ENCODE results near the gene SH3PXD2B.

Gene SH3PXD2B

DNA sequence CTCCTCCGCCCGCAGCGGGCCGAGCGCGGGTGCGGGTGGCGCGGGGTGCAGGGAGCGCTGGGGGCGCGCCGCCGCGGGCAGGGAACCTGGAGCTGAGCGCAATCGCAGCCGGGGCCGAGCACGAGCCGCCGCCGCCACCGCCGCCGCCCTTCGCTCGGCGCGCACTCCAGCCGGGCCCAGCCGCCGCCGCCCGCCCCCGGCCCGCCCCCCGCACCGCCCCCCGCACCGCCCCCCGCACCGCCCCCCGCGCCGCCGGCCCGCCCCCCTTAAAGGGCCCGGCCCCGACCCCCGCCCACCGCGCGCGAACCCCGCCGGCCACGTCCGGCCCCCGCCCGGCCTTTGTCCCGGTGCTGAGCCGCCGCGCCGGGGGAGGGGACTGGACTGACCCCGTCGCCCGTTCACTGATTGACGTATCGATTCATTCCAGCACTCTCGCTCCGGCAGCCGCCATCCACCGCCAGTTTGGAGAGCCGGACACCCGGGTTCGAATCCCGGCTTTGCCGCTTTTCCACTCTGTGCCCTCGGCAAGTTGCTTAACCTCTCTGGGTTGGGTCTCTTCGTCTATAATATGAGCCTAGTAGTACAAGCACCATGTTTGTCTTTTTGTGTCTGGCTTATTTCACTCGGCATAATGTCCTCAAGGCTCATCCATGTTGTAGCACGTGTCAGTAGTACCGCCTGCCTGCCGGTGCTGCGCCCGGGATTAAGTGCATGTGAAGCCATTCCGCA is at the start of gene SH3PXD2B:
TSS of gene SH3PXD2B (minus strand) at position 168 of the 729 bp plus-strand sequence. CDS start 173 bp downstream, outside the sequence.
- peak; percentile 41 for DNase-seq

GRCh38 chr5:172502969-172503368 is 48.6 kb upstream of the SH3PXD2B start:
- peak; percentile 24 for DNase-seq

DNA sequence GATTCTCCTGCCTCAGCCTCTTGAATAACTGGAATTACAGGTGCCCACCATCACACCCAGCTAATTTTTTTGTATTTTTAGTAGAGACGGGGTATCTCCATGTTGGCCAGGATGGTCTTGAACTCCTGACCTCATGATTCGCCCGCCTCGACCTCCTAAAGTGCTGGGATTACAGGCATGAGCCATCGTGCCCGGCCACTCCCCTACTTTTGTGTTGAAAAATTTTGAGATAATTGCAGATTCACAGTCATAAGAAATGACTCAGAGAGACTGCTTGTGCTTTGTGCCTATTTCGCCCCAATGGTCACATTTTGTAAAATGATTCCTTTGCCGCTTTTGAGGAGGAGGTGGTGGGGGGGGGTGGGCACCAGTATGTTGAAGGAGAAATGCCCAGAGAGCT is 48.1 kb upstream of the SH3PXD2B start:
- DNase-seq = no peak

DNA sequence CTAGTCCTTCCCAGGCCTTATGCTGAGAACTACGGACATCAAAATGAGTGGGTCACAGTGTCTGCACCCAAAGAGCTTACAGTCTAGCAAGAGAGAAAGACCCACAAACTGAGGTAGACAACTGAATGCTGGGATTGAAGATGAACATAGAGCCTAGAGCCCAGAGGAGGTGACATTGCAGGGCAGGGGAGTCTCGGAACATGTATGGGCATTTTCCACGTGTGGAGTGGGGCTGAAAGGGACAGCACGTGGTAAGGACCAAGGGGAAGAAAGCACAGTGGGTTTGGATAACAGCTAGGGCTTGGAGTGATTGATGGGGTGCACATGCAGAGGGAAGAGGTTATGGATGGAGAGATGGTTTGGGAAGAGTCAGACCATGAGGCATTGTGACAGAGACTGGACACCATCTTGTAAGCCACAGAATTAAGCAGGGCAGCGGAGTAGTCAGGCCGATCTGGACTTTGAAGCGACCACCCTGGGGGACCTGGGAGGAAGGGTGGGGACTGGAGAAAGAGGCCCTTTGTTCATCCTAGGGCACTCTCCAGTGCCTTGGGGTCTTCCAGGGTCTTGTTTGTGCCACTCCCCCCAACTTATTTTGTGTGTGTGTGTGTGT is 47.5 kb upstream of the SH3PXD2B start:
- DNase-seq = no peak

DNA sequence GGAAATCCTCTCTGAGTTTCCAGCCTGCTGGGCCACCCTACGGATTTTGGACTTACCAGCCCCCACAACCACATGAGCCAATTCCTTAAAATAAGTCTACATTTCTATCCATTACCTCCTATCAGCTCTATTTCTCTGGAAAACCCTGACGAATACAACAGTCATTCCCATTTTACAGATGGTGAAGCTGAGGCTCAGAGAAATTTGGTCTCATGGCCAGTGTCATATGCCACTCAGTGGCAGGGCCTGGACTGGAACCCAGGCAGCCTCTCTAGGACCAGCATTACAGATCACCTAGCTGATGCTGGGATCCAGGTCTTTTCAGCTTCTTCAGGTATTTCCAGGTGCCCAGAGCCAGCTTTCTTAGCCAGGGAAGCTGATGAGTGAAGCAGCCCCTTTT is 45.0 kb upstream of the SH3PXD2B start:
- DNase-seq = no peak

DNA sequence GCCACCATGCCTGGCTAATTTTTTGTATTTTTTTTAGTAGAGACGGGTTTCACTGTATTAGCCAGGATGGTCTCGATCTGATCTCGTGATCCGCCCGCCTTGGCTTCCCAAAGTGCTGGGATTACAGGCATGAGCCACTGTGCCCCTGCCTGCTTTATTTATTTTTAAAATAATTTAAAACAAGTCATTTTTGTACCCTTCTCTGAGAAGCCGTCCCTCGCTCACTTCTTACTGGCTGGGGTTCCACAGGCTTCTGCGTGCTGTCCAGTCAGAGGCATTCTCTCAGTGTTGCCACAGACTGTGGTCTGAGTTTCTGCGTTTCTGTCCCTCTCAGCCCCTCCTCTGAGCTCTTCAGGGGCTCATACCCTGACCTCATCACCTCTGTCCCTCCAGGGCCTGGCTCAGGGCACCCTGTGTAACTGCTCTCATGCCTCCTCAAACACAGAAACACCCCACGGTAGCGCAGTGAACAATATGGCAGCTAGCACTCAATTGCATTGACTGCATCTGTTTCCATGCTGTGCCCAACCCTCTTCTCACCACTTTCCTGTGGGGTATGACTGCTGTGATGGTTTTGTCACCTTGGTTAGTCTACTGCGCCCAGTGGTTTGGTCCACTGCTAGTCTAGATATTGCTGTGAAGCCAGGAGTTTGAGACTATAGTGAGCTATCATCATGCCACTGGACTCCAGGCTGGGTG is 44.3 kb upstream of the SH3PXD2B start:
- DNase-seq = no peak

DNA sequence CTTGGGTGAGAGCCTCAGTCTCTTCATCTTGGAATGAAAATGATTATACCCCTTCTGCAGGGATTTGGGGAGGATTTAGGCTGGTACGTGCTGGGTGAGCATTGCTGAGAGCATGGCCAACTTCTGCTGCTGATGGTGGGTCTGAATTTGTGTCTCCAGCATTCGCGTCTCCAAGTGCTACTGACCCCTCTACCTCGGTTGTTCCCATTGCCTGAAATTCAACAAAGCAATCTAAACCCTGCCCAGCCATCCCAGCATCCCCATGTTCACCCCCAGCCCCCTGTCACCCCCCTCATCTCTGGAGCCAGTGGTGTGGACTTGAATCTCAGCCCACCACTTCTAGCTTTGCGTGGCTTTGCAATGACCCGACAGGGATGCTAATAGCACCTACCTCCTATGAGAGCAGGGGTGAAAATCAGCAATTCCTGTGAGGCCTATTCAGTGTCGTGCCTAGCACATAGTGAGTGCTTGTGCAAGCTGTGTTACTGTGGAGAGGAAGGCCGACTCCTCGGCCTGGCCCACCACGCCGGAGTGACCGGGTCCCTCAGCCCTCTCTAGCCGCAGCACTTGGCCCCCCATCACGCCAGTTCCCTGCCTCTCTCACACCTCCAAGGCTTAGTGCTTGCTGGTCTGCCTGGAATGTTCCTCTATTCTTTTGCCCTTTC is 43.4 kb upstream of the SH3PXD2B start:
- no peak for DNase-seq

- no peak for DNase-seq
Measured at GRCh38 chr5:172496671-172497371, 42.5 kb upstream of the SH3PXD2B start.

DNA sequence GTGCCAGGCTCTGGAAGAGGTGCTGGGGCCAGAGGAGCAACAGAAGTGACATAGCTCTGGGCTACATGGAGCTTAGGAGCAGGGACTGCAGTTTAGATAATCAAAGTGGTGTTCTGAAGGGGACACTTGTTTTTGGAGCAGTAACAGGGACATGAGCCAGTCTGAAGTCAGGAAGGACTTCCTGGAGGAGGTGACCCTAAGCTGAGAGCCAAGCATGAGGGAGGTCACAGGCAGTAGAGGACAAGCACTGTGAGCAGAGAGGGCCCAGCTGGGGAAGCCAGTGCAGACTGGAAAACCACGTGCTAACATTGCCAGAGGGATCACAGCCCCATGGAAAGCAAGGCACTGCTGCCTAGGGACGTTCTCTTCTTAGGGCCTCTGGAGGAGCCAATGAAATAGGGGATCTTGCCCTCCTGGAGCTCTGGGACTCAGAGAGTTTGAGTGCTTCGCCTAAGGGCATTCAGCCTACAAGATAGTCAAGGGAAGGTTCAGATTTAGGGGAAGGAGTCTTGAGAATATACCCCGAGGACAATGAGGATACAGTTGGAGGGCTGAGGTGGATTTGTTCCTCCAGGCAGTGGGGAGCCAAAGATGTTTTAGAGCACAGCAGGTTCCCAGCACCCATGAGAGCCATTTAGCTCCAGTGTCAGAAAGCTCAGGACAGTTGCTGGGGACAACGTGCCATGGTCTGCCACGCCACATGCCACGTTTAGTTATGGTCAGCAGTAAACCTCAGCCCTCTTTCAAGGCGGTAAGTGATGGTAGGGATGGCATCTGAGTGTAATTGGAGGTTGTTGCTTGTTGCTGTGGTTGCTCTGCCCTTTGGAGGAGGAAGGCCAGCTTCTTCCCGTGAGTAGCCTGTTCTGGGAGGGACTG is 40.5 kb upstream of the SH3PXD2B start:
- DNase-seq = no peak

GRCh38 chr5:172493906-172494305 is 39.6 kb upstream of the SH3PXD2B start:
- no peak for DNase-seq

GRCh38 chr5:172493461-172493860 is 39.1 kb upstream of the SH3PXD2B start:
- no peak for DNase-seq

GRCh38 chr5:172493002-172493401 is 38.7 kb upstream of the SH3PXD2B start:
- DNase-seq = no peak

GRCh38 chr5:172492097-172492840 is 37.9 kb upstream of the SH3PXD2B start:
- no peak for DNase-seq

- no peak for DNase-seq
Measured at GRCh38 chr5:172491481-172491880, 37.2 kb upstream of the SH3PXD2B start.

- DNase-seq = no peak
Measured at GRCh38 chr5:172490514-172491461, 36.5 kb upstream of the SH3PXD2B start.

DNA sequence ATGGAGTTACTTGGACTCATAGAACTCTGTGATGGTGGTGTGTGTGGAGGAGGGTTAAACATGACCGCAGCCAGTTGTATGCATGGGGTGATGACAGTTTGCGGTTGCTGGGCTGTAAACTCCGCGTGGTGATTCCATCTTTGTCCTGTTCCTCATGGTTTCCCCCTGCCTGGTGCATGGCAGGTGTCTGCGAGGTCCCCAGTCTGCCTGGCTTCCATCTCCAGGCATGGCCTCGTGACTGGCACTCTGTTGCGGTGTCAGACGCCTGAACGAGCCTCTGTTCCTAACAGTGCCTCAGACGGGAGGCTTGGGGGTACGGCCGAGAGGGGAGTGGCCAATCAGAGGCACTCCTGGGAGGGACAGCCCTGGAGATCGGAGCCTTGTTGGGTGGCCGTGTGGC is 33.9 kb upstream of the SH3PXD2B start:
- no peak for DNase-seq

GRCh38 chr5:172487671-172488070 is 33.3 kb upstream of the SH3PXD2B start:
- DNase-seq = no peak

- no peak for DNase-seq
Measured at GRCh38 chr5:172486912-172487311, 32.6 kb upstream of the SH3PXD2B start.

GRCh38 chr5:172486451-172486850 is 32.1 kb upstream of the SH3PXD2B start:
- no peak for DNase-seq

Data from inflammatory macrophage treated with lipopolysaccharide for 4 hours (primary cell).